Activated CD4-positive, alpha-beta T cell treated with anti-CD3 and anti-CD28 coated beads, Interleukin-2, amount 50 U/mL, for 48 hours (primary cell): ENCODE data around the gene INCA1.

Experiments used
- DNase-seq, 2 experiments: peaks; one replicate each; pipeline ENCODE4 v3.0.0-alpha.2; 2020

Gene INCA1

DNA sequence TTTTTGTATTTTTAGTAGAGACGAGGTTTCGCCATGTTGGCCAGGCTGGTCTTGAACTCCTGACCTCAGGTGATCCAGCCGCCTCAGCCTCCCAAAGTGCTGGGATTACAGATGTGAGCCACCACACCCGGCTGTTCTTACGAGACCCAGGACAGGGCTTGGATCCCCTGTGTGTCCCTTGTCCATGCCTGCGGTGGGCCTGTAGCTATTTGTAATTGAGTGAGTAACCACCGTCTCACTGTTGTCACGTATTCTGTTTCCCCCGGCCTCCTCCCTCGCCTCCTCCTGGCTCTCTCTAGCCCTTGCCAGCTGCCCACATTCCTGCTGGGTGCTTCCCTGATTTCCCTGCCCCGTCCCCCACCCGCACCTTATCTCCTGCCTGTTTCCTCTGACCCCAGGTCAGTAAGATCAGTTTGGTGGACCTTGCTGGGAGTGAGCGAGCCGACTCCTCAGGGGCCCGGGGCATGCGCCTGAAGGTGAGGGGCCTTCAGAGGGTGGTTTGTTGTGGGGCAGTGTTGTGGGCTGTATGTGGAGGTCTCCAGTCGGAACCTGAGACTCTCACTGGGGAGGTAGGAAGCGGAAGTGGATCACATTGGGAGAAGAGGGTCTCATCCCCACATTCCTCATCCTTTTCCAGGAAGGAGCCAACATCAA lies 6.0 kb upstream of the INCA1 start:
- DNase-seq: no peak

DNA sequence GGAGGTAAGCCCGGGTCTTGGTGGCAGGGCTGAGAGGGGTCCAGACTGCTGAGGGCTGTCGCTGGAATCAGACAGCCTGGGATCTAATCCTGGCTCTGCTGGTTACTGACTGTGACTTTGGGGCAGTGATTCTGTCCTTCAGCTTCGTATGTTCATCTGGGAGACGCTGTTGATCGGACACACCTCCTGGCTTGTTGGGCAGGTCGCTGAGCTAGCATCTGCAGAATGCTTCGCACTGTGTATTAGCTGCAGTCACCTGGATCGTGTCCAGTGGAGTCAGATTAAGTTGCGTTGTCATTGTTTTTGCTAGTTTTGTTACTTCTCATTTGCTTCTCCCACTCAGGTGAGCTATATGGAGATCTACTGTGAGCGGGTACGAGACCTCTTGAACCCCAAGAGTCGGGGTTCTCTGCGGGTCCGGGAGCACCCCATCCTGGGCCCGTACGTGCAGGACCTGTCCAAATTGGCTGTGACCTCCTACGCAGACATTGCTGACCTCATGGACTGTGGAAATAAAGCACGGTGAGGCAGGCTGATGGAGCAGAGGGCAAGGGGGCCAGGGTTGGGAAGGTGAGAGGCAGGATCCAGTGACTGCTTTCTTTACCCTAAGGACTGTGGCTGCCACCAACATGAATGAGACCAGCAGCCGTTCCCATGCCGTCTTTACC lies 4.9 kb upstream of the INCA1 start:
- no peak for DNase-seq

DNA sequence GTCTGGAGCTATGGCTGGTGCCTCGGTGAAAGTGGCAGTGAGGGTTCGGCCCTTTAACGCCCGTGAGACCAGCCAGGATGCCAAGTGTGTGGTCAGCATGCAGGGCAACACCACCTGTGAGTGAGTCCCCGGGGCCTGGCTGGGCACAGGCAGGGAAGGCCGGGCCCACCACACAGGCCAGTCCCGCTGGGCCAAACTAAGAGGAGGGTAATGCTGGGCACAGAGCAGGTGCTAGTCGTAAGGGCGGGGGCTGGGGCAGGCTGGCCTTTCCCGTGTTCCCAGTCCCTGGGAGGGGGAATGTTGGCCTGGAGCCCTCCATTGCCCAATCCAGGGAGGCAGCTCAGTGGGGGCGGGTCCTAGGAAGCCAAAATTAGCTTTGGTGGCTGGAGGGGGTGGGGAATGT lies 2.9 kb upstream of the INCA1 start:
- no peak for DNase-seq

DNA sequence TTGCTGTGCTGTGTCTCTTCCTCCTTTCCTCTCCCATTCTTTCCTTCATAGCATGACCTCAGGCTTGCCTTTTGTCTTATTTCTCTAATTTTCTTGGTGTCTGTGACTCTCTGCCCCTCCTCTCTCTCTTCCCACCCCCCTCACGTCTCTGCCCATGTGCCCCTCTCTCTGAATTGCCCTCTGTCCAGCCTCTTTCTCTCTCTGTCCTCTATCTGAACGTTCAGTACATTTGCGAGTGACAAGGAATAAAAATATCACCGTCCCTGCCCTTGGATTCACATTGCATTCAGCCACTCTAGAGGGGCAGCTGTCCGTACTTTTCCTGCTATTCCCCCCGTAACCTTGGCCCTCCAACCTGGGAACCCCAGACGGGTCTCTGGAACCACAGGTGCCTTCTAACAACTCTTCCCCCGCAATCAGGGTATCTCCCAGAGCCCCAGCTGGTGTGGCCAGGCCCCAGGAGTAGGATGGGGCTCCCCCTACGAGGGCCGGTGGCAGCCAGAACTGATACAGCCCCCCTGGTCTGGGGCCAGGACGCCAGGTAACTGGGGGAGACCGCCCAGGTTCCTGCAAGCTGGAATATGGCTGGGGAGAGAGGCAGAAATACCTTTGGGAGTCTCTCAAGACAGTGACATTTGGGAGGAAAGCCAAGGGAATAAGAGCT lies 2.2 kb upstream of the INCA1 start:
- DNase-seq: no peak

DNA sequence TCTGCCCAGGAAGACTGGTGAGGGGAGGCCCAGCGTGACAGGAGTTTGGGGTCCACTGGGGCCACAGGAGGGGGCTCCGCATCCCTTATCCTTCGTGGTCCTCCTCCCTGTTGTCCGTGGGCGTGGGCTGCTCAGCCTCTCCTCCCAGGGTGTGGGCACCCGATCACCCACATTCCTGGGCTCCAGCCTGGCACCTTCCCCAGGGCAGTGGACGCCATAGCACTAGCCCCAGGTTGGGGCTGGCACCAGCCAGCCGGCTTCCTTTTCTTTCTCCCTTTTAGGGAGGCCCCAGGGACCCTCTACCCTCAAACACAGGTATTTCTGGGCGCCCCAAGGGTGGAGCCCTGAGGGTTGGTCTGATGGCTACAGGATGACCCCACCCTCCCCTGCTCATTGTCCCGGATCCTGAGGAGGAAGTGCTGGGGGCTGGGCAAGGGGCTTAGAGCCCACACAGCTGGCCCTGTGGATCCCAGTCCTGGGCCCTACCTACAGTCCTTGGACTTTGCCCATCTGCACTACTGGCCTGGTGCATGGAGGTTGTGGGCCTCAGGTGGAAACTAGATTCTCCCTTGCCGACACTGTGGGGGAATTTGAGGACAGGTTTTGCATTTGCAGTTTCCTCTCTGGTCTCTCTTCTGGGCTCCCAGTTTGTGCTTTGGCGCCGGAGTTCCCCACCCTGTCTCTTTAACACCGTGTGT lies 1.6 kb upstream of the INCA1 start:
- no peak for DNase-seq

DNA sequence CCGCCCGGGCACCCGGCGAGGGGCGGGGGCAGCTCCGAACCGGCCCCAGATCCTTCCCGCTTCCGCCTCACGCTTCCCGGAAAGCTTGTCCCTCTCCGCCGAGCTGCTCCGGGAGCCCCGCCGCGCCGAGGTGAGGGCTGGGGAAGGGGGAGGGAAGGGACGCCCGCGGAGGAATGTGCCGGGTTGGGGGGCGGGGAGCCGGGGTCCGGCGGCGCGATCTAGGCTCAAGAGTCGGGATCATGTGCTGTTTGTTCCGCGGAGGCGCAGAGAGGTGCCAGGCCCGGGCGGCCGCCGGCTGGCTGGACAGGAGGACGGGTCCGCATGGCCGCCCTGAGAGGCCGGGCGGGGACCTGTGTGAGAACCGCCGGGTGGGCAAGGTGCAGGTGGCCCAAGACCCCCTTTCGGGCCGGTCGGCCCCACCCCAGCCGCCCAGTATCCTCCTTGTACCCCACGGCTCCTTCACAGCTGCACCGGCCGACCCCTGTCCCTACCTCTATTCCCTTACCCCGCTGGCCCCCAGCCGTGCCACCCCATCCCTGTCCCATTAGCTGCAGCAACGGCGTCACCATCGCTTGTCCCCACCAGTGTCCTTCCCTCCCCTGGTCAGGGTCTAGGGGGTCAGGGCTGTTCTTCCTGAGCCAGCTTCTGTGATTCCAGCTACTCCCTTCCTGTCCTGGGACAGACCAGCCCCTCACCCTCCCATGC lies 857 bp upstream of the INCA1 start:
- peak in 1 of 2 experiments; percentile 50 for DNase-seq

DNA sequence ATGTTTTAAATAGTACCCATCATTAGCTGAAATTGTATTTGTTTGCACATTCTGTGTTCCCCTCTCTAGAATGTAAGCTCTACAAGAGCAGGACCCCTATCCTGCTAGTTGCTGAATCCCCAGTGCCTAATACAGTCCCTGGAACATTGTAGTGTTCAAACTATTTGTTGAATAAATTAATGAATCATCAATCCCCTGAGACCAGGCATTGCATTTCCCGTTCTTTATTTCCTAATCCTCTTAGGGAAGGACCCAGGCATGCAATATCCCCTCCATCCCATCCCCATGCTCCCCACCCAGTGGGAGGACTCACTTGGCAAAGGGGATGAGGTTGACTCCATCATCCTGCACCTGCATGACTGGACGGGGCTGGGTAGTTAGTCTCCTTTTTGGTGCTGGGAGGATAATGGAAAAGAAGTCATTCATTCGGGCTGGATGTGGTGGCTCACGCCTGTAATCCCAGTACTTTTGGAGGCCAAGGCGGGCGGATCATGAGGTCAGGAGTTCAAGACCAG lies 3.2 kb downstream of the INCA1 start:
- no peak for DNase-seq

DNA sequence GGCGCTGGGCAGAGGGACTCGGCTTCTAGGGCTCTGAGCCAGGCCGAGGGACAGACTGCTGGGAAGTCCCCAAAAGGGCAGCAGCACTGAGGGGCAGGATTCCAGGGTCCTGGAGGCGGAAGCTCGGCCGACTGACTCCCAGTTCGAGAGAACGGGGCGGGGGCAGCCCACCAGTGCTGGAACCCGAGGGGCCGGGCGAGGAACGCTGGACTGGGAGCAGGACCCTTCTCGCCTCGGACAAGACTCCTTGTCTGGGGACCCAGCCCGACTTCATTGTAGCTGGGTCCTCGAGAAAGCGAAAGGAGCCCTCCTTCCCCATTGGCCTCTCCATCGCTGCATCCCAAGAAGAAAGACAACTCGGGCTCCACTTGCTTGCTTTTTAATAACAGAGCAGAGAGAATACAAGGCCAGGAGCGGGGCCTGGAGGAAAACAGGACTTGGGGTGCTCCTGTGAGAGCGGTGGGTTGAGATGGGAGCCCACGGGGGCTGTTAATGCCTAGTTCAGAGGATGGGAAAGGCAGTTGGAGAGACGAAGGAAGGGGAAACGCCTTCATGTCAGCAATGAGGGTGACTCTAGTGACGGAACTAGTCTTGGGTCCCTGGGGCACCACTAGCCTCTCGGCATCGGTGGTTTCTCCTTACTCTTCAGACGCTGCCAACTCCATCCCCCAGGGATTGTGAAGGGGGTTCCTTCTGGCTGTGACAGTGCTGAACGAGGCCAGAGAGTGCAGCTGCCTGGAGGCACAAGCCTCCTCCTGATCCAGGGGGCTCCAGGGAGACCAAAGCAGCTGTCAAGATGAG lies 9.4 kb downstream of the INCA1 start:
- DNase-seq: peak in 1 of 2 experiments; percentile 23

DNA sequence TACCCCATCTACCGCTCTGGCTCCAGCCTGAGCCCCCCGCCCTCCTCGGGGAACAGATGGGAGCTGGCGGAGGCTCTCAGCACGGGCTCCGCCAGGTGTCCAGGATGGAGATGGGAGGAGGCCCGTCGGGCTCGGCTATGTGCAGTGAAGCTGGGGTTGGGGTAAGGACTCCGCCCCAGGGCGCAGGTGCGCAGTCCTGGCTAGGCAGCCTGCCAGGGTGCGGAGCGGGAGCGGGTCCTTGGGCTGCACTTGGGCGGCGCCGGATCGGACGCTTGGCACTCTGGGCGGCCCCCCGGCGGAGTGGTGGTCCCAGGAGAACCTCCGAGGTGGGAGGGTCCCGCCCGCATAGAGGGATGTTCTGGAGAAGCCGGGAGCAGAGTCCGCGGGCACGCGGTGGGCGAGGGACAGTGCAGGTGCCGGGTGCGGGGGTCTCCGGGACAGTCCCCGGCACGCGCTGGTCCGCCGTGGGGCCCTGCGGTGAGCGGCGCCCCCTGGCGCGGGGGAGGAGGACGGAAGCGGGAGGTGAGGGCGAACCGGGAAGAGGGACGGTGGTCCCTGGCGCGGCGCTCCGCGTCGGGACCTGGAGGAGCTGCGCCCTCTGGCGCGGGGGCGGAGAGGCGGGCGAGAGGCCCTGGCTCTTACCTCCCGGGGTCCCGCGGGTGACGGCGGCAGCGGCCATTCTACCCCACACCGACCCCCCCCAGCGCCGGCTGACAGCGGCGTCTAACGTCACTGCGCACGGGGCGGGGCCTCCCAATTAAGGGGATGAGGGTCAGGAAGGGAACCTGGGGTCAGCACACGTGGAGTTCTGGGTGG lies 10.2 kb downstream of the INCA1 start, which contains the start of gene CAMTA2:
TSS of gene CAMTA2 (minus strand) at position 725 of the 816 bp plus-strand sequence. CDS start 1,453 bp downstream, outside the sequence.
- DNase-seq: peak; percentile 93

DNA sequence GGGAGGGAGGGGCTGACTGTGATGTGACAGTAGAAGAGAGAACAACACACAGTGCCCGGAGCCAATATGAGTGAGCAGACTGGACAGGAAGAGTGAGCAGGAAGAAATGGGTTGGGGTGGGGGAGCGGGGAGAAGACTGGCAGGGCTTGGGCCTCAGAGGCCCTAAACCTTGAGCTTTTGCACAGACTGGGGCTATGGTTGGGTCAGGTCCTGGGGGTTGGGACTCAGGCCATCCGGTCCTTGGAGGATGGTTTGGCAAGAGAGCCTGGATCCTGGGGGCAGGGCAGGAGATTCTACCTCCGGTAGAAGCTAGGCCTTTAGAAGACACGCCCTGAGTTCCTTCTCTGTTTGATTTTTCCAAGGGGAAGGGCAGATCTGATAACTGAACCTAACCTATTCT lies 10.9 kb downstream of the INCA1 start:
- peak in 1 of 2 experiments; percentile 14 for DNase-seq

DNA sequence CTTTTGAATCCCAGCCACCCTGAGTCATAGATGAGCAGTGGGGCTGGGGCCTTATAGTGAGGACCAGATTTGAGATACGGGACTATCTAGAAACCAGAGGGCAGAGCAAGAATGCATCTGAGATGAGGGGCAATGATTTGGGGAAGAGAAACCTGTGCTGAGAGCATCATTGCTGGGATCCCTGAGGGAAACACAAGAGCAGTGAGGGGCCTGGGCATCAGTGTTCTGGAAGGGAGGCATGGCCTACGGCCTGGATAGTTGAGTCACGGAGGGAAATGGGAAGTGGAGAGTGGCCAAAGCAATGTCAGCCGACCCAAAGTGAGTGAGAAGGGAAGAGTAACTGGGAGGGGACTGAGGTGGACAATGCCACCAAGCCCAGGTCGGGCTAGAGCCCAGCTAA lies 15.0 kb downstream of the INCA1 start:
- DNase-seq: no peak

DNA sequence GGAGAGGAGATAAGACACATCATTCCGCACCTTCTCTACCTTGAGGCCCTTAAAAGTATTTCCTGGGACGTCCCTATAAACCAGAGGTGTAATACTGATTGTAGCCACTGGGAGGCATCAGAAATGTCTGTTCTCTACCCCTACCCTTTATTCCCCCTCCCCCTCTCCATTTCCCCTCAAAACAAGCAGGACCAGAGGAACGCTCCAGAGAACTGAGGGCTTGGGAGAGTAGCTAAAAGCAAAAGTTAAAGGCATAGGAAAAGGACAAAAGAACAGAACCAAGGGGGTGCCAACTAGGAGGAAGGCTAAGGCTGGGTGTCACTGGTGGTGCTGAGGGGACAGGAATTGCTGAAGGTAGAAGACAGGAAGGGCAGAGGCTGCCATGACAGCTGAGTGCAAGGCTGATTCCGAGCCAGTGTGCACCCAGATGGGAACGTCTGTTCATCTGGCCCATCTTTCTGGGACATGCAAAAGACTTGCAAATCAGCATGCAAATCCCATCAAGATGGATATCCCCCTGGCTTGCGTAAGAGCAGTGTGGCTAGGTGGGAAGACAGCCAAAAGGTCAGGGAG lies 16.6 kb downstream of the INCA1 start:
- peak in 1 of 2 experiments; percentile 38 for DNase-seq

DNA sequence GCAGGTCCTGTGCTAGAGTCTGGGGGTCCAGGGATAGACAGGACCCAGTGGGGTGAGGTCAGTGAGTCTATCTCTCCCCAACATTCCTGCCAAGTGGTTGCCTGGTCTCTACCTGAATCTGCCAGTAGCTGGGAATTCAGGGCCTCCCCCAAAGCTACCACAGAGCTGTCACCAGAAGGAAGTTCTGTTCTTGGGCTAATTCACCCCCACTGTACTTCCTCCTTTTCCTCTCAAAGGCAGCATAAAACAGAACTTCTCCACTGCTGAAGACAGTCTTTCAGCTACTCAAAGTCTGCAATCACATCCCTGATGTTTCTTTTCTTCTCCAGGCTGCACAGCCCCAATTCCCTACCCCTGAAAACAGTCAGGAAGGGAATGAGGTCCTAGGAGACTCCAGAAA lies 18.6 kb downstream of the INCA1 start:
- DNase-seq: no peak

DNA sequence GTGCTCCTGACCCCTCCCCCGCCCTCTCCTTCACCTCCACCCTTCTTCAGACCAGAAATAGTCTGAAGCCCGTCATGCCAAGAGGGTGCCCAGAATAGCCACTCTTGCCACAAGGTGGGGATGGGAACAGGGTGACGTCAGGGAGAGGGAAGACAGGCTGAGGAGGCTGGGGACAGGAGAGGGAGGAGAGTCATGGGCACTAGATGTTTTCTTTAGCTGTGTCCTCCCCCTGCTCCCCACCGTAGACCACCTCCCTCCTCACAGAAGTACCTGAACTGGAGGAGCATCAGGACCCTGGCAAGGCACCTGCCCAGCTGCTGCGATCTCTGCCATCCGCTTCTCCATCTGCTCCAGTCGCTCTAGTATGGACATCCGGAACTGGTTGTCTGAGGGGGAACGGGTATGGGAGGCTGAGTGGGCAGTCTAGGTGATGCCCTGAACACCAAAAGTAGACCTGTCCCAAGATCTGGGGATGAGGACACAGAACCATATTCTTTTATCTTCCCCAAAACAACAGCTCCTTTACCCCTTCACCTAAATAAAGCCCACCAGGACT lies 23.1 kb downstream of the INCA1 start:
- DNase-seq: no peak

DNA sequence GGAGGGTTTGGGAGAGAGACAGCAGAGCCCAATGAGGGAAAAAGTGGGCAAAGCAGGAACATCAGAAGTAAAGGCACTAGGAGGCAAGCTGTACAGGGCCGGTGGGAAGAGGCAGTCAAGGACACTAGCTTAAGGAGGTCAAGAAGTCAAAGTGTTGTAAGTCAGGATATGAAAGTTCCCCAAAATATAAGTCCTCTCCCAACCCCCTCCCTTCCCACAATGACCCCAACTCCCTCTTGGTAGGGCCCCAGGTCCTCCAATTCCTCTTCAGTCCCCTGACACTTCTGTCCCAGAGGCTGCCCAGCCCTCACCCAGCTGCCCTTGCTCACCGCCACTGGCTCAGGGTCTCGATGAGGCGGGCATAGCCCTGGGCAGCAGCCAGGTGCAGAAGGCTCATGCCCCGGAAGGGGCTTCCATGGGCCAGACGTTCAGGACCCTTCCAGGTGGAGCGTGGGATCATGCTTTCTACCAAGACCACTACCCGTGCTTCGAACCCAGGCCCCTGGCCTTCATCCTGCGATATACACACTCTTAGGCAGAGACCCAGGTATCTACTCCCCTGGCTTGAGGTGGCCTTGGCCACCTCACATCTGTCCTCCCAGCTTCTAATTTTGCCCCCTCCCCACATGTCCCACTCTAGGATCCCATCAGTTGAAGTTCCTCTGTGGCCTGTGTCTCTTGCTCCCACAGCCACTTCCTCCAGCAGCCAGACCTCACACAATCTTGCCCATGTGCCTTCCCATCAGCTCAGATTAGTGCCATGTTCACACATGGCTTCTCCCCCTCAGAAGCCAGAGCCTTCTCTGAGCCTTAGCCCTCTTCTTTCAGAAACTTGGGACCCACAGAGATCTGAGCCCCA lies 23.8 kb downstream of the INCA1 start:
- DNase-seq: no peak

DNA sequence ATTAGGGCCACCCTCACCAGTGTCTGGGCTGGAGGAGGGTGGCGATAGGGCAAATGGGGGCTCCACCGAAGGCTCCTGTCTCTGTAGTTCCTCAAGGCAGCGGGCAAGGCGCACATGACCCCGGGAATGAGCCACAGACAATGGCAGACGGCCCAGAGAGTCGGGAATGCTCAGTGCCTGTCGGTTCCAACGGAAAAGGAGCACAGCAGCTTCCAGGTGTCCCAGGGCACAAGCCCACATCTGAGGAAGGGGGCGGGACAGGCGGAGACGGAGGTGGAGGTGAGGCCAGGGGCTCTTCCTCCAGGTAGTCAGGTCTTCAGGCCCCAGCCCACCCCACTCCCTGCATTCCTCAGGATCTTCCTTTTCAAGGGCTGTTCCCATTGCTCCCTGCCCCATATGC lies 24.6 kb downstream of the INCA1 start:
- DNase-seq: no peak

DNA sequence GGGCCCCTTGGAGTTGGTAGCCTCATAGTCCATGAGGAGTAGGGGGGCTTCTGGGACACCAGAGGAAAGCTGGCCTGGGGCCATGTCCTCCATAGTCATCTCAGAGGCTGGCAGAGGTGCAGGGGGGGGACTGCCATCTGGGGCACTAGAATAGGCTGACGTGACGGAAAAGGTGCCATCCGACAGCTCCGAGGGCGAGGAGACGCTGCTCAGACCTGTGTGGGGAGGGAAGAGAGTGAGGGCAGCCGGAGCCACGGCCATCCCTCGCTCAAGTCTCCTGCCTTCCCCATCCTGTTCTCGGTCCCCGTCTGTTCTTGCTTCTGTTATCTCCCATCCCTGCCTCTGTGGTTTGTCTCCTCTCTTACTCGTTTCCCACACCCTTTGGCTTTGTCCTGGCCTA lies 25.0 kb downstream of the INCA1 start:
- DNase-seq: no peak

DNA sequence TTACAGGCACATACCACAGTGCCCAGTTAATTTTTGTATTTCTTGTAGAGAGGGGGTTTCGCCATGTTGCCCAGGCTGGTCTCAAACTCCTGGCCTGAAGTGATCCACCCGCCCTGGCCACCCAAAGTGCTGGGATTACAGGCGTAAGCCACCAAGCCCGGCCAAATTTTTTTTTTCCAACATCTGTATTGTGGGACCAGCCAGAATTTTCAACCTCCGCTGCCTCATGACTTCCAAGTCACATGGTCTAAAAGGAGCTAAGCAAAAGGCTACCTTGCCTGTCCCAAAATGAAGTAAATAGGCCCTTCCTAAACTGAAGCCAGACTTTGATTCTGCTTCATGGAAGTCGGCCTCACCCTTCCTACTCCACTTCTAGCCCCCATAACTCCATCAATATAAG lies 25.5 kb downstream of the INCA1 start:
- no peak for DNase-seq

DNA sequence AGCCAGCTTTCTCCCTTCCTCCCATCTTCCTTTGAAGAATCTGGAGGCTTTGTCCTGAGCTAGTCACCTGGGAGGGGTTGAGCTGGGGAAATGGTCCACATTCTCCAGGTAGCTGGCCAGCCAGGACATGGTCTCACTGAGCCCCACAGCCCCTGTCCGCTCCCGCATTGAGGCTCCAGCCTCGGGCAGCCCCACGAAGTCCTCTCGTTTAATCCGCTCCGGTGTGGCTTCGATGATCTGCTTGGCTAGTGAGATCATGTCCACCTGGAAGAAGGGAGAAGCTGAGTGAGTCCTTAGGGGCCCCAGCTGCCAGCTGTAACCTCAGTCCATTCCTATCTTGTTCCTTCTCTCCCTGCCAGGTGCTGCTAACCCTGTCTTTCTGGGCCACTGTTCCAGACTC lies 27.0 kb downstream of the INCA1 start:
- no peak for DNase-seq
